NT2/D1 (cell line): Measurements from ENCODE around the gene POLD1.

Source experiments
- DNase-seq: peaks from one replicate; pipeline ENCODE4 v3.0.0-alpha.2; 2011; ENCODE audit warnings: low read depth, low spot score
- H3K27me3 ChIP-seq: 2 replicates; pipeline ENCODE4 v1.6.0; 2011; ENCODE audit warnings: mild to moderate bottlenecking; ENCODE audit not compliant: insufficient read length, insufficient read depth
- H3K36me3 ChIP-seq: 2 replicates; pipeline ENCODE4 v1.6.1; 2011; ENCODE audit warnings: mild to moderate bottlenecking, low read length, mixed read lengths; ENCODE audit not compliant: insufficient read depth, insufficient read length
- H3K4me1 ChIP-seq: 2 replicates; pipeline ENCODE4 v1.5.1; 2011; ENCODE audit not compliant: insufficient read depth, insufficient read length
- H3K4me3 ChIP-seq: 2 replicates; pipeline ENCODE4 v1.5.1; 2011; ENCODE audit warnings: low read depth; ENCODE audit not compliant: insufficient read length
- H3K9ac ChIP-seq: 2 replicates; pipeline ENCODE4 v1.6.0; 2011; ENCODE audit warnings: low read depth; ENCODE audit not compliant: insufficient read length
- H3K9me3 ChIP-seq: 2 replicates; pipeline ENCODE4 v1.5.1; 2011; ENCODE audit warnings: mild to moderate bottlenecking, low read length; ENCODE audit not compliant: insufficient read depth
- SUZ12 ChIP-seq: IDR thresholded peaks from 2 replicates; pipeline ENCODE4 v1.6.1; 2011; ENCODE audit not compliant: insufficient read length, insufficient read depth; ENCODE audit errors: extremely low read depth
- YY1 ChIP-seq: IDR thresholded peaks from 2 replicates; pipeline ENCODE4 v1.6.1; 2011; ENCODE audit not compliant: insufficient read length, insufficient read depth
- ZNF274 ChIP-seq: IDR thresholded peaks from 2 replicates; pipeline ENCODE4 v1.6.1; 2011; ENCODE audit warnings: mild to moderate bottlenecking, low read depth, low read length

The POLD1 gene

GRCh38 chr19:50427318-50427925 is 43.3 kb downstream of the POLD1 start:
- Histone ChIP-seq H3K27me3 (no peaks in the 10 kb centered on the region), H3K9ac (no peak overlapping the region), H3K36me3 (no peaks in the 10 kb centered on the region), H3K4me3 (no peak overlapping the region), H3K9me3 (no peaks in the 10 kb centered on the region), H3K4me1 (no peaks in the 10 kb centered on the region)
- TF ChIP-seq SUZ12 (no peak), ZNF274 (no peak), YY1 (no peak)
- no peak for DNase-seq

GRCh38 chr19:50427997-50428425 is 43.9 kb downstream of the POLD1 start:
- Histone ChIP-seq H3K4me3 (no peak overlapping the region), H3K4me1 (no peaks in the 10 kb centered on the region), H3K36me3 (no peaks in the 10 kb centered on the region), H3K27me3 (no peaks in the 10 kb centered on the region), H3K9me3 (no peaks in the 10 kb centered on the region), H3K9ac (no peak overlapping the region)
- DNase-seq: no peak
- TF ChIP-seq ZNF274 (no peak), SUZ12 (no peak)

GRCh38 chr19:50428772-50429463 is 44.8 kb downstream of the POLD1 start:
- no peak for TF ChIP-seq ZNF274
- TF ChIP-seq SUZ12: no peak
- TF ChIP-seq YY1: no peak
- DNase-seq: no peak
- H3K4me1 ChIP-seq: no peaks in the 10 kb centered on the region
- H3K9me3 ChIP-seq: no peaks in the 10 kb centered on the region
- no peak overlapping the region for H3K4me3 ChIP-seq
- no peaks in the 10 kb centered on the region for H3K36me3 ChIP-seq
- no peak overlapping the region for H3K9ac ChIP-seq
- H3K27me3 ChIP-seq: no peaks in the 10 kb centered on the region

- Histone ChIP-seq H3K4me1 (peaks cover 5% of the 10 kb centered on the region), H3K27me3 (no peaks in the 10 kb centered on the region), H3K9ac (peak overlapping the region; percentile 56), H3K4me3 (peak overlapping the region; percentile 45), H3K36me3 (no peaks in the 10 kb centered on the region), H3K9me3 (no peaks in the 10 kb centered on the region)
- no peak for DNase-seq
- no peak for TF ChIP-seq YY1
Observed at GRCh38 chr19:50430888-50431342, 46.8 kb downstream of the POLD1 start.

- Histone ChIP-seq H3K9me3 (no peaks in the 10 kb centered on the region), H3K27me3 (no peaks in the 10 kb centered on the region), H3K9ac (peak overlapping the region; percentile 74), H3K4me1 (peaks cover 7% of the 10 kb centered on the region), H3K4me3 (peak overlapping the region; percentile 47), H3K36me3 (no peaks in the 10 kb centered on the region)
- no peak for TF ChIP-seq SUZ12
- TF ChIP-seq YY1: no peak
- no peak for TF ChIP-seq ZNF274
- peak; percentile 56 for DNase-seq
Observed at GRCh38 chr19:50431343-50432220, 47.4 kb downstream of the POLD1 start.

- TF ChIP-seq ZNF274 (no peak), YY1 (no peak), SUZ12 (no peak)
- DNase-seq: no peak
Observed at GRCh38 chr19:50432221-50433028, 48.3 kb downstream of the POLD1 start, which contains the start of gene MYBPC2. MYBPC2 (plus strand) TSS chr19:50432892; CDS start chr19:50432954, 62 bp downstream.

More at GRCh38 chr19:50432221-50433028, 48.3 kb downstream of the POLD1 start, which contains the start of gene MYBPC2:
- H3K4me1 ChIP-seq: peaks cover 7% of the 10 kb centered on the region
- no peaks in the 10 kb centered on the region for H3K9me3 ChIP-seq
- H3K9ac ChIP-seq: peak within 1 kb of the TSS; percentile 74
- H3K36me3 ChIP-seq: no peaks in the 10 kb centered on the region
- no peaks in the 10 kb centered on the region for H3K27me3 ChIP-seq
- peak within 1 kb of the TSS; percentile 47 for H3K4me3 ChIP-seq
